ENCODE measurements around the gene PROZ.

GRCh38 chr13:113167155-113167554 lies 8.7 kb downstream of the PROZ start:
- no peak for TF ChIP-seq CTCF (IDR thresholded peaks at IDR 0.05)
- no peak for TF ChIP-seq EZH2 (IDR thresholded peaks at IDR 0.05; ENCODE audit: borderline replicate concordance, insufficient read depth, low read depth, low read length, poor library complexity, severe bottlenecking)
